ENCODE results near the gene LYST. TPM values are rescaled to one million over a fixed set of nuclear protein-coding genes. Genes with fewer than 3 reads are reported as not detected.

Gene LYST
- total RNA-seq, 1 donor from 2014 or later: 12.2 TPM

DNA sequence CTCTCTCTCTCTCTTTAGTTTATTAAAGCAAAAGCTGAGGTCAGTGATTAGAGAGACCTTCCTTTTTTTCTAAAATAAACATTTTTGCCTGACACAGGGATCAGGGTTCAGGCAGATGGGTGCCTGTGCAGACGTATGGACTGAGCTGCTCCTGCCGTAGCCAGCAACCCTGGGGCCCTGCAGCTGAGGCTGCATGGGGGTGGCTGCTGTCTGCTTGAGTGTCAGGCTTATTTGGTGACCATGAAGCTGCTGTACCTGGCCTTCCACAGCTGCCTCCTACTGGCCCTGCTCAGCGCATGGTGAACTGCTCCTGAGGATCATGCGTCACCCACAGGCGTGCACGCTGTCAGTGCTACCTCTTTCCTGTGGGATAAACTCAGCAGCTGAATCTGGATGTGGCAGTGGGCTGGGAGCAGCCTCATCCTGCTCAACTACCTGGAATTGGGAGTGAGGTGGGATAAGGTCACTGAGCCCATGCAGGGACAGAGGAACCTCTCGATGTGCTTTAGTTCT, 252.2 kb downstream of the LYST start:
- DNase-seq (ENCODE audit: low spot score): no peak
- ATAC-seq: no peak

DNA sequence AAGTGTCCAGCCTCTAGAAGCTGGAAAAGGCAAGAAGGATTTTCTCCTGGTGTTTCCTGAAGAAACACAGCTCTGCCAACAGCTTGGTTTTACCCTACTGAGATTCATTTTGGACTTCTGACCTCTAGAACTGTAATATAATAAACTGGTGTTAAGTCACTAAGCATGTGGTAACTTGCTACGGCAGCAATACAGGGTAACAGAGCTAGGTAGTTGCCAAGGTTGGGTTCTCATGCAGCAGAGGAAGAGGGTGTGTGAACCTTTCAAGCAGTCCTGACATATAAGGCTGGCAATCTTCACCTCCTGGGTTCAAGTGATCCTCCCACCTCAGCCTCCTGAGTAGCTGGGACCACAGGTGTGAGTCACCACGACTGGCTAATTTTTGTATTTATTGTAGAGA, 253.1 kb downstream of the LYST start:
- no peak for ATAC-seq
- no peak for DNase-seq (ENCODE audit: low spot score)

DNA sequence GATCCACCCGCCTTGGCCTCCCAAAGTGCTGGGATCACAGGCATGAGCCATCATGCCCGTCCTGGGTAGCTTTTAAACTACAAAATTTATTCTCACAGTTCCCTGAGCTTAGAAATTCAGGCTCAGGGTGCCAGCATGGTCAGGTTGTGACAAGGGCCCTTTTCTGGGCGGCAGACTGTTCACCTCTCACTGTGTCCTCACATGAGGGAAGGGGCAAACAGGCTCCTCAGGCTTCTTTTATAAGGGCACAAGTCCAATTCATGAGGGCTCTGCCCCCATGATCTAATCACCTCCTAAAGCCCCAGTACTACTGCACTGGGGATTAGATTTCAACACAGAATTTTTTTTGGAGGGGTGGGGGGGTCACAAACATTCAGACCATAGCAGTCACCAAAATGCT, 253.9 kb downstream of the LYST start:
- ATAC-seq (no peak), DNase-seq (ENCODE audit: low spot score) (no peak)

Other genes with a start within 250 kb of the LYST start
- not detected for gene GNG4, start 217.1 kb downstream of the LYST start, total RNA-seq
- 49.7 TPM for gene NID1, start 198.2 kb upstream of the LYST start, total RNA-seq

All from left lobe of liver (tissue), 2 donors.